GM19468 (cell line): ENCODE data around the gene ZNF138.
"Not testable (repeated sequence)": the region's sequence is repeated elsewhere in the genome, so short reads cannot be mapped to it uniquely, and the experiment has no call there.

ENCODE experiments used
- ATAC-seq: cut with Tn5 transposase; IDR thresholded peaks from one replicate; pipeline ENCODE4 v1.9.1; 2021; ENCODE audit warnings: mild to moderate bottlenecking, moderate library complexity, moderate number of reproducible peaks; ENCODE audit not compliant: unreplicated experiment; ENCODE audit errors: extremely low read depth

Gene ZNF138

GRCh38 chr7:64835856-64836255 is 41.6 kb downstream of the ZNF138 start:
- not testable (repeated sequence) for ATAC-seq

DNA sequence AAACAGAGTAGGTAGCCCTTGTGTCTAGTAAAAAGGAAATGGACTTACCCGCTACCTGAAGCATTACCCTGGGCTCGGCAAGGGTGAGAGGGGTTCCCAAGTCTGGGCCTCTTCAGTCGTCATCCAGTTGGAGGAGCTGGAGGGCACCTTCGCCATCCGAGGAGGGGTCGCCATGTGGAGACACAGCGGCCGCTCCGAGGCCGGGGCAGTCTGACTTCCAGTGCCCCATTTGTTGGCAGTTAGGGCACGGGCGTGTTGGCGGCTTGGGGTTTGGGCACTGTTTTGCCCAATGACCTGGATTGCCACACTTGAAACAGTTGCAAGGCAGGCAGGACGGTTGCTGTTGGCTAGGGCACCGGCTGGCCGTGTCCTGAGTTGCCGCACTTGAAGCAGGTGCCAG is 43.8 kb downstream of the ZNF138 start:
- not testable (repeated sequence) for ATAC-seq

DNA sequence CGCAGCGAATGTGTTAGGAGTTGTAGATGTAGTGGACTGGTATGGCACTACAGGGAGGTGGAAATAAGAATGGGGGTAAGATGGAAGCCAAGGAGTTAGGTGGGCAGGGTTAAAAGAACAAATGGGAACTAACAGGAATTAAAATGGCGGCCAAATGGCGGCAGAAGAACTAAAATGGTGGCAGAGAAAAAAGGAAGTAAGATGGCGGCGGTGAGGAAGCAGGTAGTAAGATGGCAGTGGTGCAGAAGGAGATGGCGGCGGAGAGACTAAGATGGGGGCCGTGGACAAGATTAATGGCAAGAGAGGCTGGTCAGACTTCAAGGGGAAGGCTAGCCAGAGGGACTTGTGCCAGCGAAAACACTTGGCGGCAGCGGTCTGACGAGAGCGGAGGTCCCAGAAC is 44.5 kb downstream of the ZNF138 start:
- ATAC-seq = no peak

- no peak for ATAC-seq
Measured at GRCh38 chr7:64839910-64840309, 45.7 kb downstream of the ZNF138 start.

- ATAC-seq = no peak
Measured at GRCh38 chr7:64849250-64849923, 55.2 kb downstream of the ZNF138 start.

DNA sequence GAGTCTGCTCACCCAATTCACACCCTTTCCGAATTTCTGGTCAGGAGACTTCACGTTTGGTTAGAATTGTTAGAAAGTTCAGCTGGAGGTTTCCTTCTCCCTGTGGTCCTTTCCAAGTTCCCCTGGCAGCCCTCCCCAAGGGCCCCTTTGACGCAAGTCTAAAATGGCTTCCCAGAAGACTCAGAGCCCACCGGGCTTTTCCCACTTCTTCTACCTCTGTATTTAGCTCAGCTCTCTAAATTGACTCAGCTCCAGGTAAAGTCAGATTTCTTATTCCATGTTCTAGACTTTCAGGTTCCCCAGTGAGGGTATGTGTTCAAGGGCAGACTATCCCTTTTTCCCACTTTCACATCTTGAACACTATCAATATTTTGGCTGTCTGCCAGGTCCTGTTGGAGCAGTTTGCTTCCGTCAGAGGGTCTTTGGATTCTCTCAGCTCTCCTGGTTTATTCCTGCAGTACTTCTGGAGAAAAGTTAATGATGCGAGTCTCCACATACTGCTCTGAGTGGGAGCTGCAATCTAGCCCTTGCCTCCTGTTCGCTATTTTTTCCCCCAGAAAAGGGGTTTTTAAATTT is 55.8 kb downstream of the ZNF138 start:
- no peak for ATAC-seq

- ATAC-seq = no peak
Measured at GRCh38 chr7:64853679-64854078, 59.5 kb downstream of the ZNF138 start.

DNA sequence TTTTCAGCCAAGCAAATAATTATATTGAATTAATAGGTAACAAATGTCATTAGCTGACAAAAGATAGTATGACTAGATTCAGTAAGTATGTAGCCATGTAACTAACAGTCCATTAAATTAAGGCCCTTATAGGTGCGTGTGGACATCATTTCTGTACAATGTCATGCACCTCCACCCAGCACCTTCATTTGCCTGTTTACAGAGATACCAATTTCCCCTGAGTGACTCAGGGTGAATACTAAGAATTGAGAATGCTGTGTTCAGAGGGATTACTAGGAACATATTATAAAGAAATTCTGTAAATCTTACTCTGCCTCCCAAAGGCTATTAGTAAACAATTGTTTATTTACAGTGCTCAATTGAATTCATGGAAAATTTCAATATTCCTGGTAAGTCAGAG is 60.7 kb downstream of the ZNF138 start:
- no peak for ATAC-seq

DNA sequence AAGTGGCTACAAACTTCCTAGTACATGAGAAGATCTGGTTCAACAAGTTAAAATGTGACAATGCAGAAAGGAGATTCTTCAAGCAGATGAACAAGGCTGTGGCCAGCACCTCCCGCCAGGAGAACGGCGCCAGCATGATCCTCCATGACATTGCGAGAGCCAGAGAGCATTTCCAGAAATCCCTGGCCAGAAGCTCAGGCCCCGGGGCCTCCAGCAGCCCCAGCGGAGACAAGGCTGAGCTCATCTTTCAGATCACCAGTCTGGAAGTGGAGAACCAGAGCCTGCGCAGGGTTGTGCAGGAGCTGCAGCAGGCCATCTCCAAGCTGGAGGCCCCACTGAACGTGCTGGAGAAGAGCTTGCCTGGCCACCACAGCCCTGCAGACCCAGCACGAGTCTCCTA is 68.8 kb downstream of the ZNF138 start:
- no peak for ATAC-seq

- not testable (repeated sequence) for ATAC-seq
Measured at GRCh38 chr7:64863530-64863929, 69.3 kb downstream of the ZNF138 start.

DNA sequence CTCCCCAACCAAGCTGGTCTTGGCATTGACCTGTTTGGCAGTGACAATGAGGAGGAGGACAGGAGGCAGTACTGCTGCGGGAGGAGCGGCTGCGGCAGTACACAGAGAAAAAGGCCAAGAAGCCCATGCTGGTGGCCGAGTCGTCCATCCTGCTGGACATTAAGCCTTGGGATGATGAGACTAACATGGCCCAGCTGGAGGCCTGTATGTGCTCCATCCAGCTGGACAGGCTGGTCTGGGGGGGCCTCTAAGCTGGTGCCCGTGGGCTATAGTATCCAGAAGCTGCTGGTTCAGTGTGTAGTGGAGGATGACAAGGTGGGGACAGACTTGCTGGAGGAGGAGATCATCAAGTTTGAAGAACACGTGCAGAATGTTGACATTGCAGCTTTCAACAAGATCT is 69.7 kb downstream of the ZNF138 start:
- ATAC-seq = no peak

GRCh38 chr7:64867863-64868440 is 73.7 kb downstream of the ZNF138 start:
- ATAC-seq = no peak

- no peak for ATAC-seq
Measured at GRCh38 chr7:64868499-64868898, 74.3 kb downstream of the ZNF138 start.

DNA sequence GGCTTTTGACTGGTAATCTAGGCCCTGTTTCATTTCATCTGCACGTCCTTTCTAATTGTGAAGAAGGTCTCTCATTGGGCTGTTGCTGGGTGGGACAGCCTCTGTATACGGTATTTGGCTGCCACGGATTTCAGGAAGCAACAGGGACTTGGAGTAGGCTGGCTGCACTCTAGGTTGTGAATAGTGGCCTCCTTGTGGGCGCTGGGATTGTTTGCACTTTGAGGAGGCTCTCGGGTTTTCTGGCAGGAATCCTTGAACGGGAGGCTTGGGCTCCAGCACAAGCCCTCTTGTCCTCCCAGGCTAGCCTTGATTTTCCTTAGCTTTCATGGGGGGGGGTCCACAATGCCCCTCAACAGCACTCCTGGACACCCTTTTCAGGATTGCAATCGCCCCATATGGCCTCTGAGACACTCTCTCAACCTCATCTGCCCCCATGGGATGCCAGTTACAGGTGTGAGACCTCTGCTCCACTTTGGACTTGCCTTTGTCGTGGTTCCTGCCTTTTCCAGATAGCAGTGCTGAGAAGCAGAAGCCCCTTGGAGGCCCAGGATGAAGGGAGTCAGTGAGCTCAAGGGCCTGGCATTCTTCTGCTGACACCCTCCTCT is 75.0 kb downstream of the ZNF138 start:
- ATAC-seq = no peak

DNA sequence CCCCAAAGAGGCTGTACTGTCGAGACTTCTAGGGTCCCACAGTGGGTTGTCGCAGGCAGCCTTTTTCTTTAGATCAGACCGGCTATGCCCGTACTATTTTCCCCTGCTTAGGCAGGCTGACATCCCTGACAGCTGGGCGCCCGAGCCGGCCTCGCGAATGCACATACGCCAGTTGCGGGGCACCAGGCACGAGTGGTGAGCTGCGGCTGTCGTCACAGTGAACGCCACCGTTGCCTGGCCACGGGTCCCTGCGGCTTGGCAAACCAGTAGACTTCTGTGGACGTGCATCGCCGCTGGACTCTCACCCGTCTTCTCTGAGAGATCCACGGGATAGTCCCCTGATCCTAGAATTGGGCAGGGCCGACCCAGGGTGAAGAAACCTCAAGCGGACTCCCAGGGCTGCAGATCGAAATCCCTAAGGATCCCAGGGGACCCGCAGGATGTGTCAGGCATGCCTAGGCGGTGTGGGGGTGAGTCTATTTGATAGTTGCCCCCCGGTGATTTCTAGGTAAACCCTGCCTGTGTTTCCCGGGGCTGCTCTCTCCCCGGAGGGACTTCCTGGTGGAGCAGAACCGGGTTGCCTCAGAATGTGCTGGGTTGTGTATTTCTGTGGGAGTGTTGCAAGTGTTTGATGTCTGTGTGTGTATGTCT is 75.8 kb downstream of the ZNF138 start:
- ATAC-seq = no peak

DNA sequence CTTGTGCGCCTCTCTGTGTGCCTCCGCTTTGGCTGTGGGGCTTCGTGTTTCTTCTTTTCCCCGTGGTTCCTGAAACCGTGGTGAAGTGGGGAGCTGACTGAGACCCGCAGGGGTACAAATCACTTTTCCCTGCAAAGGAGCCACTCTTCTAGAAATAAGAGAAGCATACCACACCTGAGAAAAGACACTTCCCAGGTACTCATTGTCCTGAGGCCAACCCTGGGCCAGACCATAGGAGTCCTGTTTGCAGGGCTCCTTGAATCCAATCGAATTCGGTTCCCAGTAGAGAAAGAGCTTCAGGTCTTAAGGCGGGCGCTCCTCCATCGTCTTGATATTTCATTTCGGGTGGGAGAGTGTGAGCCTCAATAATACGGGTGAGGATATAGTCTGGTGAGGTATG is 76.4 kb downstream of the ZNF138 start:
- ATAC-seq = no peak

DNA sequence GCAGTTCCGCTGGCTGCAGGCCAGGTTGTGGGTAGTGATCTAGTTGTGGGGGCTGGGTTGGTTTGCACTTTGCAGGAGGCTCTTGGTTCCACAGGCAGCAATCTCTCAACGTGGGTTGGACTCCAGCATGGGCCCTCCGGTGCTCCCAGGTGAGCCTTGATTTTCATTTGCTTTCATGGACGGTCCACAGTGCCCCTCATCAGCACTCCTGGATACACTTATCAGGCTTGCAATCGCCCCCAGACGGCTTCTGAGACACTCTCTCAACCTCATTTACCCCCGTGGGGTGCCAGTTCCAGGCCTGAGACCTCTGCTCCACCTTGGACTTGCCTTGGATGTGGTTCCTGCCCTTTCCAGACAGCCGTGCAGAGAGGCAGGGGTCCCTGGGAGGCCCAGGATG is 77.5 kb downstream of the ZNF138 start:
- no peak for ATAC-seq

GRCh38 chr7:64872351-64873154 is 78.3 kb downstream of the ZNF138 start:
- ATAC-seq = no peak

- ATAC-seq = no peak
Measured at GRCh38 chr7:64873155-64873500, 78.9 kb downstream of the ZNF138 start.

DNA sequence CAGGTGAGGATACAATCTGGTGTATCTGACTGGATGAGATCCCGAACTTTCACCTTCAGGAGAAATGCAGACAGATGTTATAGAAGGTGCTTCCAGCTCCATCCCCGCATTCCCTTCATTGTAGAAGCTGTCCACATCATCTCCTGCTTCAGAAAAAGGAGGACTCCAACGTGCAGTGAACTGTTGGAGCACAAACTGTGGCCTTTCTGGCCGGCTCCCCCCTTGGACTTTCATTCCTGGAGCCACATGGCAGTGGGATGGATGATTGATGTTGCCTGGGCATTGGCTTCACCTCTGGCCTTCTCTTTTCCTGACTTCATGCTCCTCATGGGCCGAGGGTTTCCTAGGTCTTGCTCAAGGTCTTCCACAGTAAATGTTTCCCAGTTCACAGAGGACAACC is 79.3 kb downstream of the ZNF138 start:
- ATAC-seq = no peak
